Kidney (tissue), 14 donors: ENCODE measurements around the gene CFHR4. TPM values are rescaled to one million over a fixed set of nuclear protein-coding genes. Genes with fewer than 3 reads are reported as not detected.
"Not testable (repeated sequence)": the region's sequence is repeated elsewhere in the genome, so short reads cannot be mapped to it uniquely, and the experiment has no call there.

Experiments used
- DNase-seq, 5 donors: peaks; one replicate each; pipeline ENCODE4 v3.0.0-alpha.2; 2013 to 2020
- FAIRE-seq: peaks from 2 replicates; lab custom pipeline; 2012; peaks lifted over from hg19 to GRCh38; lab: Jason Lieb, UNC
- H3K27ac ChIP-seq, 2 donors: one replicate each; pipeline ENCODE4 v1.7.0; 2013; ENCODE audit warnings: low read depth in 2 of 2, low read length in 2 of 2, inconsistent platforms in 1 of 2
- H3K27me3 ChIP-seq: one replicate; pipeline ENCODE4 v1.7.1; 2013; ENCODE audit warnings: low read length, inconsistent platforms; ENCODE audit not compliant: control insufficient read depth, insufficient read depth
- H3K36me3 ChIP-seq, 3 donors: one replicate each; pipeline versions ENCODE4 v1.7.0 to v1.7.1; 2013; ENCODE audit warnings: low read length in 3 of 3, control low read depth in 1 of 3, inconsistent platforms in 1 of 3; ENCODE audit not compliant: insufficient read depth in 3 of 3, control insufficient read depth in 2 of 3
- H3K4me1 ChIP-seq, 3 donors: one replicate each; pipeline versions ENCODE4 v1.7.0 to v1.7.1; 2013; ENCODE audit warnings: low read length in 3 of 3, inconsistent platforms in 1 of 3, low read depth in 1 of 3; ENCODE audit not compliant: control insufficient read depth in 2 of 3, insufficient read depth in 2 of 3
- H3K4me3 ChIP-seq, 3 donors: one replicate each; pipeline versions ENCODE4 v1.7.0 to v1.8.1; 2013; ENCODE audit warnings: low read length in 3 of 3, control low read depth in 1 of 3, inconsistent platforms in 1 of 3
- H3K9ac ChIP-seq, 3 donors: one replicate each; pipeline versions ENCODE4 v1.7.0 to v1.7.1; 2013; ENCODE audit warnings: low read length in 3 of 3, control low read depth in 1 of 3, inconsistent platforms in 1 of 3
- H3K9me3 ChIP-seq, 3 donors: one replicate each; pipeline versions ENCODE4 v1.7.0 to v1.7.1; 2013; ENCODE audit warnings: low read length in 3 of 3, control low read depth in 1 of 3, inconsistent platforms in 1 of 3; ENCODE audit not compliant: control insufficient read depth in 2 of 3, insufficient read depth in 1 of 3
- intact Hi-C: fragments of 100-400 bp; cut with DNase I; formaldehyde crosslinking; loops from one replicate; pipeline ENCODE4 v1.11.1; 2022
- polyA plus RNA-seq: library from polyadenylated mRNA; stranded (reverse); fragments of 350-450 nt; fragmentation: Illumina TruSeq; extraction: RNeasy Lipid Tissue Mini Kit (QIAGEN cat#74804); gene quantifications from one replicate; pipeline ENCODE4 v1.2.3, GENCODE V29; 2014; ENCODE audit warnings: low read depth, low replicate concordance; ENCODE audit not compliant: insufficient read depth
- total RNA-seq: library from RNA; stranded (reverse); fragmentation: NEBNext Ultra II Directional; extraction: Animal tissue kit (Norgen Biotek cat#: 25700); gene quantifications from one replicate; pipeline ENCODE4 v1.2.1, GENCODE V29; 2021
- TF ChIP-seq, protein P1 (sequence below): IDR thresholded peaks from 3 replicates; pipeline ENCODE4 v1.5.1; 2012; ENCODE audit warnings: mild to moderate bottlenecking, moderate library complexity, borderline replicate concordance; ENCODE audit not compliant: insufficient read depth; ENCODE audit errors: extremely low read depth
- donor health status: control.
- donor health status: control.
- donor health status: control.
- donor health status: control.
- donor health status: control.
- donor health status: DM: yes; HTN: yes; CAD: no.
- donor health status: Normal renal cell carcinoma (clear cell type).

Gene CFHR4
- total and polyA plus RNA-seq, 2 donors from 2014 or later, result 0.35 TPM; not detected in 1

DNA sequence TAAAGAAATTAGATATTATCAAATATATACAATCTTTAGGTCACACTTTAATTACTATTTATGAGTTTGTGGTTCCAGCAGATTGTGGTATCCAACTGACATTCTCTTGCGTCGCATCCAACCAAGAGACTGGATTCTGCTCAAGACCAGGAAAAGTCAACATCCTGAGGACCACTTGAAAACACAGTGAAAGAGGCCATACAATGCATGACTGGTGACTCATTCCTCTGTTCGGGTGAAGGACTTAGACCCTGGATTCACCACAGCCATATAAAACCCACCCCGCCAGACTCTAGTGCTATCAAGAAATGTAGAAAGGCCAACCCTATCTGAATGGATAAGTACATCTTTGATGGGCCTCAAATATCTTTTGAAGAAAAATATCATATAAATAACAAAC is 14.5 kb upstream of the CFHR4 start:
- Histone ChIP-seq H3K36me3 (no peaks in the 10 kb centered on the region), H3K4me3 (no peak overlapping the region), H3K4me1 (no peaks in the 10 kb centered on the region), H3K9me3 (no peaks in the 10 kb centered on the region), H3K9ac (no peak overlapping the region), H3K27me3 (no peaks in the 10 kb centered on the region), H3K27ac (no peak overlapping the region)
- DNase-seq (no peak), FAIRE-seq (no peak)
- TF ChIP-seq, protein P1, sequence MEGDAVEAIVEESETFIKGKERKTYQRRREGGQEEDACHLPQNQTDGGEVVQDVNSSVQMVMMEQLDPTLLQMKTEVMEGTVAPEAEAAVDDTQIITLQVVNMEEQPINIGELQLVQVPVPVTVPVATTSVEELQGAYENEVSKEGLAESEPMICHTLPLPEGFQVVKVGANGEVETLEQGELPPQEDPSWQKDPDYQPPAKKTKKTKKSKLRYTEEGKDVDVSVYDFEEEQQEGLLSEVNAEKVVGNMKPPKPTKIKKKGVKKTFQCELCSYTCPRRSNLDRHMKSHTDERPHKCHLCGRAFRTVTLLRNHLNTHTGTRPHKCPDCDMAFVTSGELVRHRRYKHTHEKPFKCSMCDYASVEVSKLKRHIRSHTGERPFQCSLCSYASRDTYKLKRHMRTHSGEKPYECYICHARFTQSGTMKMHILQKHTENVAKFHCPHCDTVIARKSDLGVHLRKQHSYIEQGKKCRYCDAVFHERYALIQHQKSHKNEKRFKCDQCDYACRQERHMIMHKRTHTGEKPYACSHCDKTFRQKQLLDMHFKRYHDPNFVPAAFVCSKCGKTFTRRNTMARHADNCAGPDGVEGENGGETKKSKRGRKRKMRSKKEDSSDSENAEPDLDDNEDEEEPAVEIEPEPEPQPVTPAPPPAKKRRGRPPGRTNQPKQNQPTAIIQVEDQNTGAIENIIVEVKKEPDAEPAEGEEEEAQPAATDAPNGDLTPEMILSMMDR, result no peak
- intact Hi-C loops, result no loop called here

DNA sequence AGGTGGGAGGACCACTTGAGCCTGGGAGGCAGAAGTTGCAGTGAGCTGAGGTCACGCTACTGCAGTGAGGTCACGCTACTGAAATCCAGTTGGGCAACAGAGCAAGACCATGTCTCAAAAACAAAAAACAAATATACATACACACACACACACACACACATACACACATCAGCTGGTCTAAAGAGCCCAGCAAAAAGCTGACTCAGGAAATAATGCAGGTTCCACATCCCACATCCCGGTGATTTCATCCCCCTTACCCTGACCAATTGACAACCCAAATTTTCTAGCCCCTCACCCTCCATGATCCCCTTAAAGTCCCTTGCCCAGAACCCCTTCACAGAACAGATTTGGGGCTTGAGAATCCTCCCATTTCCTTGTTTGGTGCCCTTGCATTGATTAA is 11.9 kb upstream of the CFHR4 start:
- Histone ChIP-seq H3K27ac (no peak overlapping the region), H3K9ac (no peak overlapping the region), H3K9me3 (no peaks in the 10 kb centered on the region), H3K36me3 (no peaks in the 10 kb centered on the region), H3K27me3 (no peaks in the 10 kb centered on the region), H3K4me1 (no peaks in the 10 kb centered on the region), H3K4me3 (no peak overlapping the region)
- intact Hi-C loops, result no loop called here
- TF ChIP-seq, protein P1, result no peak
- no peak for DNase-seq
- FAIRE-seq, result no peak

DNA sequence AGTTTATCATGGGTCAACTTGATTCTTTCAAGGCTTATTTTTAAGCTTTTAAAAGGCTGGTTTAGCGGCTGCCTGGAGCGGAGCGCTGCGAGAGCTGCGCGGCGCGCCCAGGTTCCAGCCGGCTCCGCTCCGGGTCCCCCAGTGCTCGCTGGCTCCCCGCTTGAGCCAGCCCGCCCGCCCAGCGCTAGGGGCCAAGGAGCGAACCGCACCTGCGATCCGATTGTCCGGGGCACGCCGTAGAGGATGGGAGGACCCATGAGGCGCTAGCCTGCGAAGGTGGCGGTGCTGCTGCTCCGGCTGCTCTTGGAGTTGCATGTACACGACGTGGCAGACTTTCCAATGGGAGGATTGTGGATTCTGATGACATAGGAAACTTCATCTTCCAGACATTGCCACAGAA is 9.9 kb upstream of the CFHR4 start:
- no peaks in the 10 kb centered on the region for H3K27me3 ChIP-seq
- H3K27ac ChIP-seq, result no peak overlapping the region
- TF ChIP-seq, protein P1, result no peak
- intact Hi-C loops, result no loop called here
- H3K9me3 ChIP-seq, result no peaks in the 10 kb centered on the region
- FAIRE-seq, result no peak
- no peak overlapping the region for H3K9ac ChIP-seq
- H3K4me1 ChIP-seq, result no peaks in the 10 kb centered on the region
- H3K4me3 ChIP-seq, result no peak overlapping the region
- H3K36me3 ChIP-seq, result no peaks in the 10 kb centered on the region
- peak; percentile 17 to 70 (median 36) for DNase-seq

DNA sequence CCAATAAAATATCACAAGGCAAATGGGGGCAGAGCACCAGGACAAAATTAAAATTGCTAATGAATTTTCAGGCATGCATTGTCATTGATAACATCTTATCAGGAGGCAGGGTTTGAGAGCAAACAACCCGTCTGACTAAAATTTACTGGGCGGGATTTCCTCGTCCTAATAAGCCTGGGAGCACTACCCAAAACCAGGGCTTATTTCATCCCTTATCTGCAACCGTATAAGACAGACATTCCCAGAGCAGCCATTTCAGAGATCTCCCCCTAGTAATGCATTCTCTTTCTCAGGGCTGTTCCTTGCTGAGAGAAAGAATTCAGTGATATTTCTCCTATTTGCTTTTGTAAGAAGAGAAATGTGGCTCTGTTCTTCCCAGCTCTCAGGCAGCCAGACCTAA is 1.3 kb upstream of the CFHR4 start:
- intact Hi-C loops, H3K4me1 ChIP-seq, H3K4me3 ChIP-seq, H3K9me3 ChIP-seq, FAIRE-seq, H3K27me3 ChIP-seq, H3K27ac ChIP-seq, H3K9ac ChIP-seq, DNase-seq, H3K36me3 ChIP-seq: not testable (repeated sequence)
